Activated CD4-positive, alpha-beta T cell treated with anti-CD3 and anti-CD28 coated beads, Interleukin-2, Interleukin-4, amounts not matched to agents 100 ng/mL and 50 ng/mL, durations not matched to agents 16 hours and 8 hours (primary cell): ENCODE results near the gene SLC36A3.
A peak's percentile ranks its signal among the peaks of the same experiment; 100 is the strongest.
"Not testable (repeated sequence)": the region's sequence is repeated elsewhere in the genome, so short reads cannot be mapped to it uniquely, and the experiment has no call there.

ENCODE experiments used
- DNase-seq: peaks from one replicate; pipeline ENCODE4 v3.0.0-alpha.2; 2020; ENCODE audit warnings: low spot score

The SLC36A3 gene

DNA sequence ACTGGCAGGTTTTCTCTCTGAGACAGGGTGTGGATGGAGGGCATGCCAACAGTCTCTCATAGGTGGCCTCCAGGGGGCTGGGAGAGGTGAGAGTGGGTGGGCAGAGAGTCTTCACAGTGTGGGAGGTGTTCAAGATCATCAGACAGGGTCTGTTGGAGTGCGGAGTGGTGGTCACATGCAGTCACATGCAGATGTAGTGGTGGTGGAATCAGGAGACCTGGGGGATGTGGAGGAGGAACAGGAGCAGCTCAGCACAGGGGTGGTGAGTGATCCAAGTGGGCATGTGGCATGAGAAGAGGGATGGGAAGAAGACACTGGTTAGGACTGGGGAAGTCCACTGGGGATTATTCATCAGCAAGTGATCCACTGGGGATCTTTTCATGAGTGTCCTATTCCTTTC, 44.8 kb downstream of the SLC36A3 start:
- DNase-seq, result no peak

DNA sequence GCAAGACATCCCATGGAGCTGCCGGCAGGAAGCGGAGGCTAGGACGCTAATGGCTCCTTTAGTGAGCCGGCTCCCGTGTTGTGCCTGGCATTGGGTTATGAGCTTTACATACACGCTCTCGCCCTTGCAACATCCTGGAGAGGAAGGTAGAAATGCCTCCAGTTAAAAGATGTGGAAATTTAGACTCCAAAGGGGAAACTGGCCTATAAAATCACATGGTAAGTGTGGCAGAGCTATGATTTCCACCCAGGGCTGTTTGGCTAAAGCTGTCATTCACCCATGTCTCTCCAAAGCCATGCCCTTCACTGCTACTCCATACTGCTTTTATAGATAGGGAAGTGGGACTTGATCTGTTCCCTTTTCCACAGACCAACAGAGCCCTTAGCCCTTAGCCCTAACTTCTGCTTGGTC, 45.4 kb downstream of the SLC36A3 start:
- DNase-seq, result no peak

DNA sequence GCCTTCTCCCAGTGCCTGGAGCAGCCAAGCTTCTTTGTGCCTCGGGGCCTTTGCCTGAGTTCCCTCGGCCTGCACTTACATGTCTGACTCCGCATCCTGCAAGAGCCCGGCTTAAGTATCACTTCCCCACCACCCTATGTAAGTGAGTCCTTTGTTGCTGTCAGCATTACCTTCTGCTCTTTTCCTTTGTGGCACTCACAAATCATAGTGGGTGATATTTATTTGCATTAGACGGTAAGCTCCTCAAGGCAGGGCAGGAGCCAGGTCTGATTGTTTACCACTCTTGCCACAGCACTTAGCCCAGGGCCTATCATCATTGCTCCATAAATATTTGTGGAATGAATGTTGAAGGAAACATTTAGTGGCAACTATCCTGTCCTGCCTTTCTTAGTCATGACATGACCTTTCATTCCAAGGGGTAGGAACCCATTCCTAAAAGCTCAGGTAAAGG, 45.8 kb downstream of the SLC36A3 start:
- DNase-seq, result no peak

DNA sequence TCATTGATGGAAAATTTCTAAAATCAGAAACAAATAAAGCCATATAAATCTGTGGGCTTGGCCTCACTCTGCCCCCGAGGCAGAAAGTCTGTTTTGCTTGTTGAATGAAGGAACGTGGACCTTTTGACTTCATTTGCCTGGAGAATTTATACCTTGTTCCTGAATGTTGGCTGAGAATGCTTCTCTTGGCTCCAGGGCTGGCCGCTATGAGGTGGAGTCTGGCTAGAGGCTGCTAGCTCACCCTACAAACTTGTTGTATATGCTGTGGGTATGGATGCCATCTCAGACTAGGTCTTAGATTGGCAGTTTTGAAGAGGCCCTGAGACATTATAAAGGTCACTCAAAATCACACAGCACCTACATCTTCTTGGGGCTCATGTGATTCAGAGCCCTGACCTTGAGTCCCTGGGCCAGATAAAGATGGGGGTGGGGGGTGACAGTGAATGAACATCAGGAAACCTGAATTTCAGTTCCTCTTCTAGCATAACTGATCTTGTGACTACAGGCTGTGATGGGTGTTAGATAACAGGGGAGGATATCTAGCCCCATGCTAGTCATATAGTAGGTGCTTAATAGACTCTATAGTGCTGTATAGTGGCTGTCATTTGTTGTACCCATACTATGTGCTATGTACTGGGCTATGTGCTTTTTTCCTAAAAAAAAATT, 47.8 kb downstream of the SLC36A3 start:
- no peak for DNase-seq

DNA sequence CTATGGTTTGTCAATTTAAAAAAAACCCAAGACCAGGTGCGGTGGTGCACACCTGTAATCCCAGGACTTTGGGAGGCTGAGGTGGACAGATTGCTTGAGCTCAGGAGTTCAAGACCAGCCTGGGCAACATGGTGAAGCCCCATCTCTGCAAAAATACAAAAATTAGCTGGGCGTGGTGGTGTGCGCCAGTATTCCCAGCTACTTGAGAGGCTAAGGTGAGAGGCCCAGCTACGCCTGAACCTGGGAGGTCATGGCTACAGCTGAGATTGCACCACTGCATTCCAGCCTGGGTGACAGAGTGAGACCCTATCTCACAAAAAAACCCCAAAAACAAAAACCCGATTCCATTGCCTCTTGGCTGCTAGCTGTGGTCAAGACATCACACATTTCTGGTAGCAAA, 48.6 kb downstream of the SLC36A3 start:
- not testable (repeated sequence) for DNase-seq

DNA sequence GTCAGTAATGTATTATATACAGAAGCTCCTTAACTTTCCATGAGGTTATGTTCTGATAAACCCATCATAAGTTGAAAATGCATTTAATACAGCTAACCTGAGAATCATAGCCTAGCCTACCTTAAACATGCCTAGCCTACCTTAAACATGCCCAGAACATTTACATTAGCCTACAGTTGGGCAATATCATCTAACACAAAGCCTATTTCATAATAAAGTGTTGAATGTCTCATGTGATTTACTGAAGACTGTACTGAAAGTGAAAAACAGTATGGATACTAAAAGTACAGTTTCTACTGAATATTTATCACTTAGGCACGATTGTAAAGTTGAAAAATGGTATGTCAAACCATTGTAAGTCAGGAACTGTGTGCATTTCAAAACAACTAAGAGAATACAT, 49.0 kb downstream of the SLC36A3 start:
- no peak for DNase-seq

DNA sequence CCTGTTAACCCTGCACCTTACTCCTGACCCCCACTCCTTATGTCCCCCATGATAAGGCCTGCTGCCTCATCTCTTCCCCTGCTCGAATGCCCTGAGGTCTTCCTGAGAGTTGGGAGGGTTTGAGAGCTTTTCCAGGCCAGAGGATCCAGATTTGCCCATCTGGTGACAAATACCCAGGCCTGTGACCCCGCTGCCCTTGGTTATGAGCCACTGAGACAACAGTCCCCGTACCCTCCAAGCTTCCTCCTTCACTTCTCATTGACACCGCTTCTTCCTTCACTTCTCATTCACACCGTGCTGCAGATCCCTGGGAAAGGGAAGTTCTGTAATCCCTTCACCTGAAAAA, 50.0 kb downstream of the SLC36A3 start:
- no peak for DNase-seq

DNA sequence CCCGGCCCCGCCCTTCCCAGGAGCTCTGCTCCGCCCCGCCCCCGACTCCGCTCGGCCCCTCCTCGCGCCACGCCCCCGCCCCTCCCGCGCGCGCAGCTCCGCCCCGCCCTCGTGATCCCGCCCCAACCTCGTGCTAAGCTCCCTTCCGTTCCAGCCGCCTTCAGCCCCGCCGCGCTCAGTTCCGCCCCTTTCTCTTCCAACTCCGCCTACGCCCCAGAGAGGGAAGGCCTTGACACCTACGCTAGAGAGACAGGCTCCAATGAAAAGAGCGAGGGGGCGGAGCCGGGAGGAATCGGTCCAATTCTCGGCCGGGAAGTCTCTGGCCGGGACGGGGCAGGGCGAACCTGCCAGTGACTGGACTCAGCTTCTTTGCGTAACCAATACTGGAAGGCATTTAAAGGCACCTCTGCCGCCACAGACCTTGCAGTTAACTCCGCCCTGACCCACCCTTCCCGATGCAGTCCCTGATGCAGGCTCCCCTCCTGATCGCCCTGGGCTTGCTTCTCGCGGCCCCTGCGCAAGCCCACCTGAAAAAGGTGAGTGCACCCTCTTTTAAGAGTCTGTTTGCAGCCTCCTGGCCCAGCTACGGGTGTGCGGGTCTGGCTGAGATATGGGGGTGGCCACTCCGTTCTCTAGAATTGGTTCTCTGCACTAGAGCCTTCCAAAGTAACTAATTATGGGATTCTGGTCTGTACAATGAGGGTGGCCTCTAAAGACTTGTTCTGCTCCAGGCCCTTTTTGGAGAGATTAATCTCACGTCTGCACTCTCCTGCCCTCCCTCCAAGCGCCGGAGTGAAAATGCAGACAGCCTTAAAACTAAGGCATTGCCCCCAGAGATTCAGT, 50.6 kb downstream of the SLC36A3 start, which contains the start of gene GM2A:
TSS of gene GM2A (plus strand) at position 424 of the 843 bp plus-strand sequence. CDS start at position 456, 32 bp downstream.
- peak; percentile 100 for DNase-seq

DNA sequence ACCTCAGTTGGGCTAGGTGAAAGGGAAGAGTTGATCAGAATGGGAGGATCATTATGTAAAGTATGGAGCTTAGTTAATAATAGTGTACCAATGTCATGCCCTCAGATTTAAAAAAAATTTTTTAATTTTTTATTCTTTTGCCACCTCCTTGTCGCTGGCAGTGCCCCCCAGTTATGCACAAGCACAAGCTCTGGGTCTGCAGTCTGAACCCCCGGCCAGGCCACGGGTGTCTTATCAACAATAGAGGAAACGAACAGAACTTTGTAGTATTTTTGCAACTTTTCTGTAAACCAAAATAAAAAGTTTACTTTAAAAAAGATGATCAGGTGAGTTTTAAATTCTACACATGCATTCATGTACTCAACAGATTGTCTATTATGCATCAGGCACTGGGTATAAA, 51.9 kb downstream of the SLC36A3 start:
- DNase-seq, result no peak

DNA sequence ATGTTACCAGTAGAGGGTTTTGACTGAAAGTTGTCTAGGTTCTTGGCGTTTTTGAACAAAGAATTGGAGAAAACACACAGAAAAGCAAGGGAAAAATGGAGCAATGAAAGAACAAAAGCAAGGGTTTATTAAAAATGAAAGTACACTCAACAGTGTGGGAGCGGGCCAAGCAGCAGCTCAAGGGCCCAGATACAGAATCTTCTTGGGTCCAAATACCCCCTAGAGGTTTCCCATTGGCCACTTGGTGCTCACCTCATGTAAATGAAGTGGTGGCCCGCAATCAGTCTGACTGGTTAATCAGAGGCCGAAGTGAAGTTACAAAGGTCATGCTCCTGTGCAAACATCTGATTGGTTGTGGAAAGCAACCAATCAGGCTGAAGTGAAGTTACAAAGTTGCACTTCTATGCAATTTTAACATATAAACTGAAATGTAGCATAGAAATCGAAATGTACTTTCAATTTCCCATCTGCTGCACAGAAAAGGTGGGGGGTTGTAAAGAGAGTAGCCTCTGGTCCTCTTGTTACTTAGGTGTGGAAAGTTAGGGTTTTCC, 52.5 kb downstream of the SLC36A3 start:
- peak; percentile 71 for DNase-seq

DNA sequence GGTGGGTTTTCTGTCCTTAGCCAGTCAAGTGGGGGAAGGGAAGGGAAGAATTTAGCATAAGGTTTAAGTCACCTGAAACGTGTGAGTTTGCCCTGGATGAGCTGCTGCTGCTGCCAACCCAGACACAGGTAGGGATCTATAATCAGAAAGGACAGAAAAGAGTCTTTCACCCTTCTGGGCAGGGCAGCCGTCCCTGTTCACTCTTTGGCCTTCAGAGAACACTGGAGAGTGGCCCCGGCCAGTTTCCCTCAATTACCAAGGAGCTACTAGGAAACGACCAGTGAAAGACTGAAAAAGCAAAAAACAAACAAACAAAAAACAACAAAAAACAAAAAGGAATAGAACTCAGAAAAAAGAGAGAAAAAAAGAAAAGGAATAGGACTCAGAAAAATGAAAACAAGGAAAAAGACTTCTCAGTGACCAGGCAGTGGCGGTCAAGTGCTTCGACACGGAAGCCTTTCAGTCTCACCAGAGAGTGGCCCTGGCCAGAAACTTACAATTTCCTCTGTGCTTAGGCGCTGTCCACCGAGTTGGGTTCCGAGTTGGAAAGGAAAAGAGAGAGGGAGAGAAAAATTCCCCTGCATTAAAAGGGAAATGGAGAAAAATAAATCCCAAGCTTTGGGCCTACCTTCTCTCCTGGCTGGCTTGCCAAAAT, 53.1 kb downstream of the SLC36A3 start:
- no peak for DNase-seq

DNA sequence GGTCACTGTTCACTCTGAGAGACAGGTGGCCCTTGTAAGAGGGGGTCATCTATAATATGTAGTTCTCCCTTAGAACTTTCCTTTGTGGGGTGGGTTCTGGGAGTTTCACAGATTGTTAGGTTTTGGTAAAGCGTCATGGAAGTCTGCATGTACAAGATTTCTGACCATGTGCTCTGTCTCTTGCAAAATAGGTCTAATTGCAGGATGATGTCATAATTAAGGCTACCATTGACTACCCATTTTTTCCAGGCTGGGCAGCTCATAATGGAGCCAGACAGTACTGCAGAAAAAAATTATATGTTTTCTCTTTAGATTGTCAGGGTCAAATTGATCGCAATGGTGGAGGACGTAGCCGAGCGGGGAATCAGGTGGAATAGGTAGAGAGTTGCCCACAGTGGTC, 54.3 kb downstream of the SLC36A3 start:
- no peak for DNase-seq

DNA sequence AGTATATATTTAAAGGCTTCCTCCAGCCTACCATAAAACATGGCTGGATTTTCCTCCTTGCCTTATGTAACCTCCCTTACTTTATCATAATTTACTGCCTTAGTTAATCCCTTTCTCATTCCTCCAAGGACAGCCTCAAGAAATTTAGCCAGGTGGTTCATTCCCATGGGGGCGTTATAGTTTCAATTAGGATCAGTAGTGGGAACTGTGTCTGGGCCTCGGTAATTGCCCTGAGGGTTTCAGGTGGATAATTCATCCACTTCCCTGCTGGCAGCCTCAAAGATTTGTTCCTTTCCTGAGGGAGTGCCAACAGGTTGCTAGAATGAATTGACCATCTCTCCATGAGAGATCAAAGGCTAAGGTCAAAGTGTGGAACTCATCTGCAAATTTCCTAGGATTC, 54.9 kb downstream of the SLC36A3 start:
- DNase-seq, result no peak

DNA sequence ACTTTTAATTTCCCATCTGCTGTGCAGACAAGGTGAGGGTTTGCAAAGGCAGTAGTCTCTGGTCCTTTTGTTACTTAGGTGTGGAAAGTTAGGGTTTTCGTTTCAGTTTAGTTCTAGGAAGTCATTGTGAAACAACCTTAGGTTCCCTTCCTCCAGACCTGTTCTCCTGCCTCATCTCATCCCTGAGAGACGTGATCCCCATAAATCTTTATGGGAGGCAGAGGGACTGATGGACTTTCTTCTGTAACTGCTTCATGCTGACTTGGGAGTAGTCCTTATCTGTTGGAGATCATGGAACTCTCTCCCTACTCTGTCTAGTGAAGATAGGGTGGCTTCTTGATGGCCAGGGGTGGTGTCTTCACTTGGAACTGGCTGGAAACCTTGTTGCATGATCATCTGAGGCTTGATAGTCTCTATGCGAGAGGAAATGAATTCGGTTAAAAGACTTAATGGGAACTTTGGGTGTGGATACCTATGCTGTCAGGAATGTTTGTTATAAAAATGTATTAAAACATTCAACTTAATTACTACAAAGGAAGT, 57.8 kb downstream of the SLC36A3 start:
- DNase-seq, result no peak

DNA sequence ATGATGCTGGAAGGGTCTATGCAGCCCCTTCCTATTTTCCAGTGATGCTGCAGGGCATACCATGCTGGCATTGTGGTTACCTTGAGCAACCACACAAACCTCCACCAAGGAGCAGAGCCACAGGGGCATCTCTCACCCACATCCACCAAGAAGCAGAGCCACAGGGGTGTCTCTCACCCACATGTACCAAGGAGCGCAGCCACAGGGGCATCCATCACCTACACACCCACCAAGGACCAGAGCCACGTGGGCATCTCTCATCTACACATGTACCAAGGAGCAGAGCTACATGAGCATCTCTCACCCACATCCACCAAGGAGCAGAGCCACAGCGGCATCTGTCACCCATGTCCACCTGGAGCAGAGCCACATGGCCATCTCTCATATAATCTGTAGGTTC, 59.4 kb downstream of the SLC36A3 start:
- peak; percentile 33 for DNase-seq

DNA sequence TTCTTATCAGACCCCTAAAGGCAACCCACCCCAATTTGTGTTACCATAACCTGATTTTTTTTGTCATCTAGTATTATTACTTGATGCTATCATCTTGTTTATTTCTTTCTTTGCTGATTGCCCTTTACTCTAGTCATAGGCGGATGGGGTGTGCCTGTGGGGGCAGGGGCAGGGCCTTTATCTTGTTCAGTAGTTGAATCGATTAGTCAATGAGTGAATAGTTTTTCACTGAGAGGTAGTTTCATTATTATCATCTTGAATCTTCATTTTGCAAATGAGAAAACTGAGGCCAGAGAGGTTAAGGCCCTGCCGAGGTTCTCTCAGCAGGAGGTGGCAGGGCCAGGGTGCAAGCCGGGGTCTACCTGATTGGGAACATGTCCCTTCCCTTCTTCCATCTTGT, 60.0 kb downstream of the SLC36A3 start:
- DNase-seq, result peak; percentile 69

DNA sequence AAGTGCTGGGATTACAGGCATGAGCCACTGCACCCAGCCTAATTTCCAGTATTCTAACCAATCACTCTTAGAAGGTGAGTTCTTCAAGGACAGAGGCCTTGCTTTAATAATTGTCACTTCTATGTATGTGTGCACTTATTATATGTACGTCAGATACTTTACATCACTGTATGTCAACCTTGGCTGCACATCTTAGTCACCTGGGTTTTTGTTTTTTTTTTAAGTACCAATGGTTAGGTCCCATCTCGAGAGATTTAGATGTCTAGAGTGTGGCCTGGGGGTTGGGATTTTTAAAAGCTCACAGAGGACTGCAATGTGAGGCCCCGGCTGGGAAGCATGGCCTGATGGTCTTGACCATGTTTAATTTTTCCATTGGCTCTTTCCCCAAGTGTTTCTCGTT, 60.4 kb downstream of the SLC36A3 start:
- DNase-seq, result no peak

DNA sequence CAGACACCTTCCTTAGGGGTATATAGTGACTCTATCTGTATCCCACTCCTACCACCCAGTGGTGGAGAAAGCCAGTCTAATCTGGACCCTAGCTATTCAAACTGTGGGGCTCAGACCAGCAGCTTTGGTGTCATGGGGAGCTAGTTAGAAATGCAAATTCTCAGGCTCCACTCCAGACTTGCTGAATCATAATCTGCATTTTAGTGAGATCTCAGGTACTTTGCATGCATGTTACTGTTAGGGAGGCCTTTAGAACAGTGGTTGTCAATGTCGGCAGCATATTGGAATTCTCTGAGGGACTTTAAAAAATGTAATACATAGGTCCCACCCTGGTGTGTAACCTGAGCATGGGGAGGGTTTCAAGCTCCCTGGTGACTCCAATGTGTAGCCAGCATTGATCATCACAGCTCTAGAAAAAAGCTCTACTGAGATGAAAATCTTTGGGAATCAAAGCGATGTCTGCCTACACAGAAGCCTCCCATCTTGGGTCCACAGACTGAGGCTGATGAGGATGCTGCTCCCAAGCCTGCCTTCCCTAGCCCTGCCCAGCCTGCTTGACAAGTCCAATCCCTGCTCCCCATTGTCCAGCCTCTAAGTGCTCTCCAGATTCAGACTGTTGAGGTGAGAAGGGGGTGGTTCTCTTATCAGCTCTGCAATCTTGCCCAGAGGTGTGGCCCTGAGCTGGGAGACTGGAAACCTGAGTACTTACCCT, 62.5 kb downstream of the SLC36A3 start:
- DNase-seq, result no peak

DNA sequence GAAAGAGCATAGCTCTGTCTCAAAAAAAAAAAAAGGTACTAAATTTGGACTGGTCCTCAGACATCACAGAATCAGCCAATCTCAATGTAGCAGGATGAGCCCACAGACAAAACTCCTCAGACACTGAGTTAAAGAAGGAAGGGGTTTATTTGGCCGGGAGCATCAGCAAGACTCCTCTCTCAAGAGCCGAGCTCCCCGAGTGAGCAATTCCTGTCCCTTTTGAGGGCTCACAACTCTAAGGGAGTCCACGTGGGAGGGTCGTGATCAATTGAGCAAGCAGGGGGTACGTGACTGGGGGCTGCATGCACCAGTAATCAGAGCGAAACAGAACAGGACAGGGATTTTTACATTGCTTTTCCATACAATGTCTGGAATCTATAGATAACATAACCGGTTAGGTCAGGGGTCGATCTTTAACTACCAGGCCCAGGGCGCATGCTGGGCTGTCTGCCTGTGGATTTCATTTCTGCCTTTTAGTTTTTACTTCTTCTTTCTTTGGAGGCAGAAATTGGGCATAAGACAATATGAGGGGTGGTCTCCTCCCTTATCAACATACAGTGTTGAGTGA, 63.2 kb downstream of the SLC36A3 start:
- not testable (repeated sequence) for DNase-seq

DNA sequence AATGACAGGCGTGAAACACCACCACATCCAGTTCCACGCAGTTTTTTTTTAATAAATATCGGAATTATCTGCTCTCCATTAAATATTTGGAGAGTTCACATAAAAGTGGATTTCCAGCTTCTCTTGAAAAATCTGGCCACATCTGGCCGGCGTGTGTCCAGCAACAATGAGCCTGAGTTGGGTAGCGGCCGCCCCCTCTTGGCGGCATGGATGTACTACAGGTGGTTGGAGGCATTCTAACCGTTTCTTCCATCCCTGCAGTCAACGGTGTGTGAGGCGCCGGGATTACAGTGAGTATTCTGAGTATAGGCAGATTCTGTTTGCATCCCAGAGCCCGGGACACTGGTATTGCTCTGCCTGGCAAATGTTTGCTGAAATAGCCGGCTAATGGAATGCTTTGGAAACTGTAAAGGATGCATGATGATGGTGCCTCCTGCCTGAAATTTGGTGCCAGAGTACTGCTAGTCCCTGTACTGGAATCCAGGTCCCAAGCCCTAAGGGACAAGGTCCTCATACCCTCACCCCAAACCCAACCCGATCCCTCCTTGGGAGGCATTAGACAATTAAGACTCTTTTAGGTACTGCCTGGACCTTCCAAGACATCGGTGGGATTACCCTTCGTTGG, 64.2 kb downstream of the SLC36A3 start:
- DNase-seq, result peak; percentile 68

DNA sequence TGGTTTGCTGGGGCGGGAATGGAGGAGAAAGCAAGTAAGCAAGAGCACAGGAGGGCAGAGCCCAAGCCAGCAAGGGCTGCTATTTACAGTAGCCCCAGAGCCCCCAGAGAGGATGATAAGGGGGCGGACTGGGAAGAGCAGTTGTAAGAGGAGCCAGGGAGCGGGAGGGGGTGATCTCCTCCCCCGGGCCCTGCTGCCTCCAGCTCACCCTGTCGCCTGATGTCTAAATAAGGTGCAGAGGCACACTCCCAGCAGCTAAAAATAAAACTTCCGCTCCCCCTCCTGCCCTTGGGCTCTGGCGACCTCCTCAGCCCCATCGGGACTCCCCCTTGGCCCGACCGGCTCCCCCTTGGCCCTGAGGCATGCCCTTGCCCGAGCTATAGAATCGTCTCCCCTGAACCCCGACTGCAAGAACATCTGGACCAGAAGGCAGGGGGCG, 65.2 kb downstream of the SLC36A3 start:
- DNase-seq, result no peak
